Spleen (tissue), 11 donors: ENCODE data around the gene EVI5L. TPM values are rescaled to one million over a fixed set of nuclear protein-coding genes. Genes with fewer than 3 reads are reported as not detected.

Experiments
- DNase-seq: peaks from one replicate; pipeline ENCODE4 v3.0.0-alpha.2; 2020
- H3K27ac ChIP-seq, 8 donors: fragments of 200-600 bp; sonication (generic) in 7 of 8; 1 replicate in 4 of 8; 2 replicates in 4 of 8; pipeline versions ENCODE4 v1.5.0 to v1.8.0; 2016 to 2021; ENCODE audit warnings: inconsistent platforms in 4 of 8, mild to moderate bottlenecking in 4 of 8, moderate library complexity in 1 of 8
- H3K27me3 ChIP-seq, 7 donors: fragments of 200-600 bp; sonication (generic) in 6 of 7; replicated peaks in 1 of 7; 1 replicate in 4 of 7; 2 replicates in 3 of 7; pipeline versions ENCODE4 v1.5.0 to v1.8.0; 2016 to 2021; ENCODE audit warnings: inconsistent platforms in 3 of 7, mild to moderate bottlenecking in 1 of 7
- H3K36me3 ChIP-seq, 6 donors: fragments of 200-600 bp; sonication (generic) in 5 of 6; 1 replicate in 4 of 6; 2 replicates in 2 of 6; pipeline versions ENCODE4 v1.5.0 to v1.8.0; 2016 to 2021; ENCODE audit warnings: inconsistent platforms in 2 of 6
- H3K4me1 ChIP-seq, 6 donors: fragments of 200-600 bp; sonication (generic) in 5 of 6; 1 replicate in 3 of 6; 2 replicates in 3 of 6; pipeline versions ENCODE4 v1.5.0 to v1.8.0; 2016 to 2021; ENCODE audit warnings: inconsistent platforms in 3 of 6
- H3K4me3 ChIP-seq, 8 donors: fragments of 200-600 bp; sonication (generic) in 7 of 8; 1 replicate in 4 of 8; 2 replicates in 4 of 8; pipeline versions ENCODE4 v1.5.0 to v1.8.0; 2016 to 2021; ENCODE audit warnings: inconsistent platforms in 4 of 8, mild to moderate bottlenecking in 4 of 8, moderate library complexity in 2 of 8
- H3K9me3 ChIP-seq, 8 donors: fragments of 200-600 bp; sonication (generic) in 7 of 8; 1 replicate in 4 of 8; 2 replicates in 4 of 8; pipeline versions ENCODE4 v1.5.0 to v1.8.0; 2016 to 2021; ENCODE audit warnings: inconsistent platforms in 4 of 8
- CTCF ChIP-seq, 11 experiments: fragments of 200-600 bp in 7 of 11; fragments of 450-650 bp in 4 of 11; sonication (generic) in 4 of 11; IDR thresholded peaks in 8 of 11; conservative IDR thresholded peaks in 3 of 11; 1 replicate in 7 of 11; 2 replicates in 4 of 11; pipeline versions ENCODE4 v1.4.0 to v1.8.0; 2016 to 2021; ENCODE audit warnings: antibody characterized with exemption in 11 of 11, inconsistent platforms in 4 of 11, mild to moderate bottlenecking in 1 of 11
- POLR2A ChIP-seq, 3 donors: fragments of 450-650 bp; IDR thresholded peaks; one replicate each; pipeline ENCODE4 v1.5.1; 2017; ENCODE audit warnings: antibody characterized with exemption in 3 of 3, mild to moderate bottlenecking in 1 of 3
- POLR2AphosphoS5 ChIP-seq, 3 donors: sonication (generic); formaldehyde crosslinking; IDR thresholded peaks; one replicate each; pipeline ENCODE4 v1.5.1; 2017; ENCODE audit warnings: antibody characterized with exemption in 3 of 3
- WGBS, 5 donors: extraction: QIAGEN DNeasy Blood & Tissue Kit in 3 of 5; methylation state at CpG; one replicate each; pipeline versions ENCODE4 v1.1.5 to v1.1.7; 2013 to 2018; 5-methylcytosine and 5-hydroxymethylcytosine counted together
- intact Hi-C: fragments of 100-400 bp; cut with DNase I; formaldehyde crosslinking; loops from one replicate; pipeline ENCODE4 v1.15.0; 2023; ENCODE audit warnings: low total_unique reads
- polyA plus RNA-seq, 3 donors: library from polyadenylated mRNA; stranded (reverse); fragments of 200-250 nt; gene quantifications; one replicate each; pipeline ENCODE4 v1.2.1, GENCODE V29; 2013
- total RNA-seq, 7 donors: library from RNA; depleted of rRNA in 3 of 7; stranded (reverse); fragments of >200 nt in 3 of 7; fragmentation: NEBNext Ultra II Directional in 4 of 7; extraction: Animal tissue kit (Norgen Biotek cat#: 25700) in 4 of 7; gene quantifications; one replicate each; pipeline versions ENCODE4 v1.1.0 to v1.2.1, GENCODE V29; 2016 to 2021
- donor health status: healthy with polysubstance abuse.
- donor health status: DM: no; HTN: no; CAD: no; lungs with moderate emphysema.
- donor health status: DM: no; HTN: no; CAD: no.
- donor health status: Bipolar disorder and iron deficiency.
- donor health status: healthy.
- donor health status: DM: no; HTN: no; CAD: no.
- donor health status: DM: yes; HTN: yes; CAD: no.

EVI5L gene
- total and polyA plus RNA-seq, 10 donors, result 3.7 to 22.8 (median 11.9) TPM

- Histone ChIP-seq H3K36me3 (peaks cover 0 to 83% (median 45%) of the 10 kb centered on the region in 6 donors), H3K27me3 (no peaks in the 10 kb centered on the region), H3K27ac (no peak overlapping the region), H3K4me1 (peaks cover 10 to 76% (median 47%) of the 10 kb centered on the region in 6 donors), H3K4me3 (no peak overlapping the region), H3K9me3 (no peaks in the 10 kb centered on the region)
- 71 to 88% (median 79%) methylated on average over 14 of the region's 14 CpGs for WGBS, 5 donors
- no peak for DNase-seq
- TF ChIP-seq POLR2AphosphoS5 (IDR thresholded peaks at IDR 0.05), result peak in 1 of 3 donors; percentile 14
- no peak for TF ChIP-seq POLR2A (IDR thresholded peaks at IDR 0.05)
- no peak for TF ChIP-seq CTCF (IDR thresholded peaks at IDR 0.05 in 8 of 11, conservative IDR thresholded peaks at IDR 0.05 in 3 of 11)
- intact Hi-C loops, result no loop called here
Observed at GRCh38 chr19:7908078-7908699, 78.2 kb downstream of the EVI5L start.

GRCh38 chr19:7908742-7909461 lies 78.9 kb downstream of the EVI5L start:
- 82 to 94% (median 88%) methylated on average over 11 to 19 of the region's 19 CpGs for WGBS, 5 donors
- no peaks in the 10 kb centered on the region for H3K9me3 ChIP-seq
- peaks cover 0 to 1% (median 0%) of the 10 kb centered on the region in 7 donors for H3K27me3 ChIP-seq
- intact Hi-C loops, result no loop called here
- H3K4me1 ChIP-seq, result peaks cover 10 to 75% (median 46%) of the 10 kb centered on the region in 6 donors
- peak in 1 of 3 donors; percentile 27 for TF ChIP-seq POLR2AphosphoS5 (IDR thresholded peaks at IDR 0.05)
- TF ChIP-seq POLR2A (IDR thresholded peaks at IDR 0.05), result no peak
- peaks cover 0 to 90% (median 45%) of the 10 kb centered on the region in 6 donors for H3K36me3 ChIP-seq
- DNase-seq, result peak; percentile 76
- no peak overlapping the region for H3K27ac ChIP-seq
- no peak overlapping the region for H3K4me3 ChIP-seq

- peaks cover 9 to 70% (median 43%) of the 10 kb centered on the region in 6 donors for H3K4me1 ChIP-seq
- intact Hi-C loops, result no loop called here
- no peak overlapping the region for H3K27ac ChIP-seq
- H3K4me3 ChIP-seq, result no peak overlapping the region
- 84 to 95% (median 93%) methylated on average over 14 to 21 of the region's 21 CpGs for WGBS, 5 donors
- peaks cover 0 to 8% (median 5%) of the 10 kb centered on the region in 7 donors for H3K27me3 ChIP-seq
- TF ChIP-seq CTCF (IDR thresholded peaks at IDR 0.05 in 8 of 11, conservative IDR thresholded peaks at IDR 0.05 in 3 of 11), result no peak
- TF ChIP-seq POLR2AphosphoS5 (IDR thresholded peaks at IDR 0.05), result no peak
- TF ChIP-seq POLR2A (IDR thresholded peaks at IDR 0.05), result no peak
- H3K9me3 ChIP-seq, result no peaks in the 10 kb centered on the region
- peaks cover 0 to 92% (median 45%) of the 10 kb centered on the region in 6 donors for H3K36me3 ChIP-seq
- peak; percentile 74 for DNase-seq
Observed at GRCh38 chr19:7909471-7910067, 79.6 kb downstream of the EVI5L start.

GRCh38 chr19:7910321-7911161 lies 80.5 kb downstream of the EVI5L start:
- H3K4me1 ChIP-seq, result peaks cover 0 to 66% (median 34%) of the 10 kb centered on the region in 6 donors
- H3K27me3 ChIP-seq, result peaks cover 0 to 18% (median 15%) of the 10 kb centered on the region in 7 donors
- H3K9me3 ChIP-seq, result no peaks in the 10 kb centered on the region
- TF ChIP-seq CTCF (IDR thresholded peaks at IDR 0.05 in 8 of 11, conservative IDR thresholded peaks at IDR 0.05 in 3 of 11) (no peak), POLR2AphosphoS5 (IDR thresholded peaks at IDR 0.05) (peak in 1 of 3 donors; percentile 31)
- DNase-seq, result peak; percentile 77
- intact Hi-C loops, result no loop called here
- 93 to 96% (median 94%) methylated on average over 34 to 54 of the region's 54 CpGs for WGBS, 5 donors
- H3K36me3 ChIP-seq, result peaks cover 0 to 83% (median 45%) of the 10 kb centered on the region in 6 donors
- no peak overlapping the region for H3K4me3 ChIP-seq
- peak overlapping the region in 1 of 8 donors; percentile 38 for H3K27ac ChIP-seq
